ENCODE results near the gene REG1B. TPM values are rescaled to one million over a fixed set of nuclear protein-coding genes. Genes with fewer than 3 reads are reported as not detected.

Gene REG1B
- total and polyA plus RNA-seq, 9 donors: 1.7 to 10.5 (median 8.1) TPM; not detected in 6

- DNase-seq: no peak
- TF ChIP-seq, protein P1, sequence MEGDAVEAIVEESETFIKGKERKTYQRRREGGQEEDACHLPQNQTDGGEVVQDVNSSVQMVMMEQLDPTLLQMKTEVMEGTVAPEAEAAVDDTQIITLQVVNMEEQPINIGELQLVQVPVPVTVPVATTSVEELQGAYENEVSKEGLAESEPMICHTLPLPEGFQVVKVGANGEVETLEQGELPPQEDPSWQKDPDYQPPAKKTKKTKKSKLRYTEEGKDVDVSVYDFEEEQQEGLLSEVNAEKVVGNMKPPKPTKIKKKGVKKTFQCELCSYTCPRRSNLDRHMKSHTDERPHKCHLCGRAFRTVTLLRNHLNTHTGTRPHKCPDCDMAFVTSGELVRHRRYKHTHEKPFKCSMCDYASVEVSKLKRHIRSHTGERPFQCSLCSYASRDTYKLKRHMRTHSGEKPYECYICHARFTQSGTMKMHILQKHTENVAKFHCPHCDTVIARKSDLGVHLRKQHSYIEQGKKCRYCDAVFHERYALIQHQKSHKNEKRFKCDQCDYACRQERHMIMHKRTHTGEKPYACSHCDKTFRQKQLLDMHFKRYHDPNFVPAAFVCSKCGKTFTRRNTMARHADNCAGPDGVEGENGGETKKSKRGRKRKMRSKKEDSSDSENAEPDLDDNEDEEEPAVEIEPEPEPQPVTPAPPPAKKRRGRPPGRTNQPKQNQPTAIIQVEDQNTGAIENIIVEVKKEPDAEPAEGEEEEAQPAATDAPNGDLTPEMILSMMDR (IDR thresholded peaks at IDR 0.05): no peak
- no peak for TF ChIP-seq POLR2A (IDR thresholded peaks at IDR 0.05)
- TF ChIP-seq EP300 (IDR thresholded peaks at IDR 0.05): no peak
- no peak overlapping the region for H3K27ac ChIP-seq
- no peaks in the 10 kb centered on the region for H3K9me3 ChIP-seq
- H3K27me3 ChIP-seq: no peaks in the 10 kb centered on the region
- intact Hi-C loops (cut with DNase I): no loop called here
- no peak overlapping the region for H3K4me3 ChIP-seq
- no peaks in the 10 kb centered on the region for H3K4me1 ChIP-seq (ENCODE audit: insufficient read depth)
- WGBS, 3 donors: 66 to 77% (median 71%) methylated on average over 4 of the region's 4 CpGs
- no peaks in the 10 kb centered on the region for H3K36me3 ChIP-seq
Measured at GRCh38 chr2:79086255-79086654, 1.5 kb downstream of the REG1B start.

DNA sequence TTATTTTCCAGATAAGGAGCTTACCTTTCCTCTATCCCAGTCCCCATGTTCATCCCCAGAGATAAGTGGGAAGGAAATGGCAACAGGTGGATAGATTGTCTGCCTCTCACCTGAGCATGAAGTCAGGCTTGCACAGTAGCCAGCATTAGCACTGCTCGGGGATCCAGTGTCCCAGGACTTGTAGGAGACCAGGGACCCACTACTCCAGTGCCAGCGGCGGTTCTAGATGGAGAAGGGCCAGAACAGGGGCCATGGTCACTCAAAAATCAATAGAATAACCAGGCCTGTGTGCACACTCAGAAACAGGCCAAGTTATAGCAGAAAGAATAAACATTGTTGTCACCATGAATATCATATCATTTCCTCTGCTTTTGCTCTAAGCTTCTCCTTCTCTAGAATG lies 2.4 kb downstream of the REG1B start:
- Histone ChIP-seq H3K4me1 (ENCODE audit: insufficient read depth) (no peaks in the 10 kb centered on the region), H3K4me3 (no peak overlapping the region), H3K36me3 (no peaks in the 10 kb centered on the region), H3K27ac (no peak overlapping the region), H3K9me3 (no peaks in the 10 kb centered on the region), H3K27me3 (no peaks in the 10 kb centered on the region)
- no peak for DNase-seq
- TF ChIP-seq, protein P1 (IDR thresholded peaks at IDR 0.05): no peak
- TF ChIP-seq EP300 (IDR thresholded peaks at IDR 0.05): no peak
- TF ChIP-seq POLR2A (IDR thresholded peaks at IDR 0.05): no peak
- 83 to 86% (median 85%) methylated on average over 3 of the region's 3 CpGs for WGBS, 3 donors
- intact Hi-C loops (cut with DNase I): no loop called here

DNA sequence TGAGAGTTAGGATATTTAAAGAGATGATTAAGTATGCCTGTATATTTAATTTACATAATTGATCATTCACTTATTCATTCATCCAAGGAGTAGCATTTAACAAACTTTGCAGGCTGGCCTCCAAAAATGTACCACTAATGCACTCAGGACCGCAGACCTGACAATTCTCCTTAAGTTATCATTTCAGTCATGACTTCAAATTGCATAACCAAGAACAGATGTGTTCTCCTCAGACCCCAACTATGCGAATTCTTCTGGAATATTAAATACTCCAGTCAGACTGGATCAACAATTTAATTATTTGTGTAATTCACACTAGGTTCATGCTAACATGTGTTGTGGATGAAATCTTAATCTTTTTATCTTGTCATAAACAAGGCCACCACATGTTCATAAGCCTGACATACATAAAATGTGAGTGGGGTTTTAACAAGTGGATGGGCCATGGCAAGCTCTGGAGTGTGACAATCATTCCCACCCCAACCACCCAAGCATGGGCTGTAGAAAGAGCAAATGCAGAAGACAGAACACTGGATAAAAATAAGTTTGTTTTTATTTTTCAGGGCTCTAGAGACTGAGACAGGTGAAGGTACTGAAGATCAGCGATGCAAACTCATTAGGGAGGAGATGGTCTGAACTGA lies 3.2 kb downstream of the REG1B start:
- TF ChIP-seq POLR2A (IDR thresholded peaks at IDR 0.05): no peak
- TF ChIP-seq, protein P1 (IDR thresholded peaks at IDR 0.05): no peak
- no peak for TF ChIP-seq EP300 (IDR thresholded peaks at IDR 0.05)
- Histone ChIP-seq H3K27me3 (no peaks in the 10 kb centered on the region), H3K36me3 (no peaks in the 10 kb centered on the region), H3K9me3 (no peaks in the 10 kb centered on the region), H3K27ac (no peak overlapping the region), H3K4me3 (no peak overlapping the region), H3K4me1 (ENCODE audit: insufficient read depth) (no peaks in the 10 kb centered on the region)
- DNase-seq: no peak
- 71 to 77% (median 75%) methylated on average over 3 of the region's 3 CpGs for WGBS, 3 donors
- intact Hi-C loops (cut with DNase I): no loop called here

GRCh38 chr2:79083597-79084251 lies 4.1 kb downstream of the REG1B start:
- no peaks in the 10 kb centered on the region for H3K27me3 ChIP-seq
- no peaks in the 10 kb centered on the region for H3K9me3 ChIP-seq
- no peak overlapping the region for H3K4me3 ChIP-seq
- no peaks in the 10 kb centered on the region for H3K4me1 ChIP-seq (ENCODE audit: insufficient read depth)
- H3K27ac ChIP-seq: no peak overlapping the region
- intact Hi-C loops (cut with DNase I): no loop called here
- no peak for TF ChIP-seq EP300 (IDR thresholded peaks at IDR 0.05)
- TF ChIP-seq, protein P1 (IDR thresholded peaks at IDR 0.05): no peak
- no peak for TF ChIP-seq POLR2A (IDR thresholded peaks at IDR 0.05)
- H3K36me3 ChIP-seq: no peaks in the 10 kb centered on the region
- DNase-seq: no peak

Data from ovary (tissue), 9 donors.